K562 (cell line): ENCODE data around the gene FBL. TPM values are rescaled to one million over a fixed set of nuclear protein-coding genes. Genes with fewer than 3 reads are reported as not detected.
A peak's percentile ranks its signal among the peaks of the same experiment; 100 is the strongest.
"Not testable (repeated sequence)": the region's sequence is repeated elsewhere in the genome, so short reads cannot be mapped to it uniquely, and the experiment has no call there.

ENCODE experiments used
- ATAC-seq: fragments of 200-7000 bp; cut with Tn5 transposase; 3 replicates; pipeline ENCODE4 v1.9.1; 2020; ENCODE audit warnings: moderate library complexity
- BruUV-seq: library from RNA; stranded (reverse); fragments of 400-500 nt; replicated peaks from 2 replicates; lab custom pipeline; 2021; lab: Mats Ljungman, UMichigan
- CTCF ChIA-PET: fragments of 300-600 bp; formaldehyde crosslinking; extraction: SDS; loops from one replicate; lab custom pipeline; 2021; ENCODE audit warnings: low intra/inter-chr PET ratio; lab: Yijun Ruan, JAX
- POLR2A ChIA-PET: fragments of 300-600, 350-650 bp; sonication (Branson Sonifier 250); formaldehyde crosslinking; extraction: SDS; loops from one replicate; lab custom pipeline; 2021; ENCODE audit warnings: antibody characterized with exemption, inconsistent platforms; lab: Yijun Ruan, JAX
- DNase-seq, 4 experiments: peaks; one replicate each; pipeline versions ENCODE4 v3.0.0 to v3.0.0-alpha.2; 2011 to 2018; ENCODE audit warnings: low spot score in 3 of 4, mixed read lengths in 3 of 4; ENCODE audit errors: extremely low read depth in 1 of 4
- FAIRE-seq: peaks from 2 replicates; lab custom pipeline; 2011; peaks lifted over from hg19 to GRCh38; lab: Jason Lieb, UNC
- H2AFZ ChIP-seq: 2 replicates; pipeline ENCODE4 v1.6.0; 2011; ENCODE audit warnings: low read depth, low read length, control low read depth, inconsistent platforms
- H3K27ac ChIP-seq: fragments of 200-600 bp; 3 replicates; pipeline ENCODE4 v1.8.0; 2011; ENCODE audit warnings: low read depth, mild to moderate bottlenecking, control low read depth, inconsistent platforms, low read length, moderate library complexity, mixed read lengths; ENCODE audit errors: extremely low read depth
- H3K27me3 ChIP-seq, 2 experiments: fragments of 300-600 bp in 1 of 2; 2 replicates in 1 of 2; 3 replicates in 1 of 2; pipeline versions ENCODE4 v1.6.0 to v1.8.0; 2011; ENCODE audit warnings: inconsistent platforms in 2 of 2, low read length in 2 of 2, mild to moderate bottlenecking in 1 of 2, mixed read lengths in 1 of 2, moderate library complexity in 1 of 2; ENCODE audit not compliant: control insufficient read depth in 2 of 2, insufficient read depth in 2 of 2
- H3K36me3 ChIP-seq: fragments of 300-600 bp; 3 replicates; pipeline ENCODE4 v1.8.0; 2011; ENCODE audit warnings: mild to moderate bottlenecking, low read length, inconsistent platforms; ENCODE audit not compliant: control insufficient read depth, insufficient read depth
- H3K4me1 ChIP-seq, 2 experiments: fragments of 200-600 bp in 1 of 2; replicated peaks in 1 of 2; 2 replicates in 1 of 2; 3 replicates in 1 of 2; pipeline versions ENCODE4 v1.5.1 to v1.8.0; 2011; ENCODE audit warnings: inconsistent platforms in 2 of 2, low read length in 2 of 2, mild to moderate bottlenecking in 1 of 2, mixed read lengths in 1 of 2, moderate library complexity in 1 of 2; ENCODE audit not compliant: control insufficient read depth in 2 of 2, insufficient read depth in 2 of 2
- H3K4me2 ChIP-seq: 2 replicates; pipeline ENCODE4 v1.6.1; 2011; ENCODE audit warnings: low read length, control low read depth, inconsistent platforms, mixed read lengths; ENCODE audit not compliant: insufficient read depth
- H3K4me3 ChIP-seq: fragments of 200-600 bp; sonication (generic), shearing (Covaris generic); 2 replicates; pipeline ENCODE4 v1.5.1; 2016; ENCODE audit warnings: control low read depth, inconsistent platforms
- H3K79me2 ChIP-seq: fragments of 200-600 bp; 3 replicates; pipeline ENCODE4 v1.8.0; 2011; ENCODE audit warnings: low read length, inconsistent platforms; ENCODE audit not compliant: control insufficient read depth, insufficient read depth
- H3K9ac ChIP-seq, 2 experiments: 2 replicates each; pipeline versions ENCODE4 v1.6.0 to v1.6.1; 2011; ENCODE audit warnings: low read depth in 2 of 2, low read length in 2 of 2, control low read depth in 1 of 2, inconsistent platforms in 1 of 2, mild to moderate bottlenecking in 1 of 2, mixed read lengths in 1 of 2; ENCODE audit not compliant: insufficient read depth in 1 of 2
- H3K9me1 ChIP-seq: one replicate; pipeline ENCODE4 v1.6.0; 2011; ENCODE audit warnings: inconsistent platforms, mild to moderate bottlenecking, low read length, moderate library complexity; ENCODE audit not compliant: control insufficient read depth, insufficient read depth
- H3K9me3 ChIP-seq: replicated peaks from 2 replicates; pipeline ENCODE4 v1.5.1; 2011; ENCODE audit warnings: low read depth, low read length, inconsistent platforms; ENCODE audit not compliant: control insufficient read depth, insufficient read depth
- H4K20me1 ChIP-seq: replicated peaks from 2 replicates; pipeline ENCODE4 v1.6.1; 2011; ENCODE audit warnings: low read length, inconsistent platforms, mixed read lengths; ENCODE audit not compliant: control insufficient read depth, insufficient read depth
- WGBS: fragments of 100-300 bp; shearing (Covaris generic); methylation state at CpG from one replicate; pipeline ENCODE4 v1.1.6; 2016; ENCODE audit warnings: low coverage, mixed read lengths; ENCODE audit not compliant: insufficient coverage; ENCODE audit errors: missing lambda C conversion rate; 5-methylcytosine and 5-hydroxymethylcytosine counted together
- in situ Hi-C: fragments of 300-500 bp; cut with MboI; formaldehyde crosslinking; loops from 4 replicates; pipeline ENCODE4 v1.15.0; 2018; ENCODE audit warnings: inconsistent platforms, mixed read lengths
- intact Hi-C: fragments of 100-400 bp; cut with micrococcal nuclease; formaldehyde crosslinking; loops from 2 replicates; pipeline ENCODE4 v1.14.2; 2022
- polyA plus RNA-seq, 8 experiments: library from polyadenylated mRNA; depleted of rRNA in 4 of 8; stranded (reverse) in 5 of 8; unstranded in 3 of 8; fragments of >200 nt; fragmentation: Nextera tagmentation in 2 of 8; fragmentation: Illumina TruSeq in 1 of 8; extraction: Ambion mirVana in 2 of 8; extraction: Trizol in 1 of 8; gene quantifications; 2 replicates each; pipeline versions ENCODE4 v1.2.1 to v1.2.3, GENCODE V29; 2011 to 2014; ENCODE audit warnings: inconsistent platforms in 1 of 8, missing spikeins in 1 of 8
- total RNA-seq, 7 experiments: library from RNA; depleted of rRNA in 6 of 7; stranded (reverse); fragments of >200 nt in 6 of 7; fragmentation: Illumina TruSeq in 2 of 7; extraction: Trizol in 2 of 7; gene quantifications; 2 replicates each; pipeline versions ENCODE4 v1.2.1 to v1.2.3, GENCODE V29; 2011 to 2021; ENCODE audit warnings: low replicate concordance in 1 of 7

The FBL gene
- total and polyA plus RNA-seq, 9 of the 15 experiments (the other 6 are each of a cell fraction or from before 2014, with no cell fraction given), result 201 to 1,696 (median 696) TPM

DNA sequence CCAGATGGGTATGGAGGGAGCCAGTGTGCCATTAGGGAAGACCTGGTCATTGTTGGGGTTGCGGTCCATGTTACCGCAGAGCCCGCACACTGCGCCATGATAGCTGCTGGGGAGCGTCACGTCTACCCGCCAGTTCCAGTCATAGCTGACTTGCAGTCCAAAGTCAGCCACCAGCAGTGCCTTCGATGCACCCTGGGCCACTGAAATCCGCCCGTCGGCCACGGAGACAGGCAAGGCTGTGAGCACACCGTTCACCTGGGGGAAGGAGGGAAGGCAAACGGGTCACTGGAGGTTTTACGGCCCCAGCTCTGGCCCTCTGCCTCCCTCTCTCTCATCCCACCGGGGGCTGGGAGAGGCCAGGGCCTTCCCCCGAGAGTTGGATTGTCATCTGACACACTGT, 31.8 kb upstream of the FBL start:
- CTCF ChIA-PET, FAIRE-seq: not testable (repeated sequence)
- 11% methylated on average over 8 of the region's 17 CpGs for WGBS

DNA sequence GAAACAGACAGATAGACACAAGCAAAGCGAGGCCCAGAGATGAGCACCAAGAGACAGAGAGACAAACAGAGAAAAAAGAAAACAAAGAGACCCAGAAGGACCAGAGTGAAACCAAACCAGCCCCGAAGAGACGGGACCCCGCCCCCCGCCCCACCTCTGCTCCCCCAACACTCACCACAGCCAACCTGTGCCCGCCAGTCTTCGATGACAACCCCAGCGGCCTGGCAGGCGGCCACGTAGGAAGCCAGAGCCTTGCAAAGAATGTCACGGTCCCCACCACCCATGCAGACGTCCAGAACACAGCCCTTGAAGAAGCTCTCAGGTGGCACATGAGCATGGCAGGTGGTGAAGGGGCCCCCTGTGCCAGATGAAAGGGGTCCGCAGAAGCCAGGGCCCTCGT, 31.3 kb upstream of the FBL start:
- H3K4me3 ChIP-seq, H3K36me3 ChIP-seq, H3K9me3 ChIP-seq, FAIRE-seq, H3K4me1 ChIP-seq, H3K9me1 ChIP-seq, BruUV-seq, POLR2A ChIA-PET, in situ Hi-C loops, H2AFZ ChIP-seq, CTCF ChIA-PET, H4K20me1 ChIP-seq, H3K9ac ChIP-seq, ATAC-seq, H3K27ac ChIP-seq, H3K79me2 ChIP-seq, DNase-seq, H3K4me2 ChIP-seq: not testable (repeated sequence)
- peaks cover 6 to 34% of the 10 kb centered on the region in 2 experiments for H3K27me3 ChIP-seq
- intact Hi-C loops, result loop anchor here (2.0 kb wide), 1 partner anchor 15 kb away; no protein-coding TSS in a partner anchor
- WGBS, result 43% methylated on average over 1 of the region's 14 CpGs

More for the DNA sequence above, 31.8 kb upstream of the FBL start:
- H3K9me1 ChIP-seq, H3K4me3 ChIP-seq, DNase-seq, H2AFZ ChIP-seq, H3K4me2 ChIP-seq, POLR2A ChIA-PET, H3K79me2 ChIP-seq, H3K27ac ChIP-seq, H4K20me1 ChIP-seq, H3K9me3 ChIP-seq, in situ Hi-C loops, H3K36me3 ChIP-seq, H3K4me1 ChIP-seq, BruUV-seq: not testable (repeated sequence)
- Histone ChIP-seq H3K9ac (peak overlapping the region in 1 of 2 experiments; percentile 35; a peak in 1 of 4 replicates), H3K27me3 (peaks cover 5 to 29% of the 10 kb centered on the region in 2 experiments; a peak in 3 of 5 replicates)
- intact Hi-C loops, result loop anchor here (2.0 kb wide), 1 partner anchor 15 kb away; no protein-coding TSS in a partner anchor
- ATAC-seq, result peak; percentile 16; the same call in 2 of the 3 replicates

DNA sequence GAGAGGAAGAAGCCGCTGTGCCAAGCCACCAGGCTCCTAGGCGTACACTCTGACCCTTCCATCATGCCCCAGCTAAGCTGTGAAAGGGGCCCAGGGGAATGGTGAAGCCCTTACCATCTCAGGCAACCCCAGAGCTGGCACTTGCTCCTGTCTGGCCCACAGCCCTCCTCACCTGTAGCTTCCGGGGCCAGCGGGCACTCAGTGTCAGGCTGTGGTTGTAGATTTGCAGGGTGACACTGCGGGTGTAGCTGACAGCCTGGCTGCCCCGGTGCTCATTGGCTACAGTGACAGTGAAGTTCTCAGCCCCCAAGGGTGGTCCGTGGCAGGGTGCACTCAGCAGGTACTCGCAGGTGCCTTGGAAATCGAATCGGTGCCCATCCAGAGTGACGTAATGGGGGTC, 30.3 kb upstream of the FBL start:
- Histone ChIP-seq H3K4me1 (peaks cover 0 to 16% of the 10 kb centered on the region in 2 experiments; a peak in 2 of 5 replicates), H3K27me3 (peaks cover 12 to 42% of the 10 kb centered on the region in 2 experiments)
- H3K9ac ChIP-seq, H2AFZ ChIP-seq, H3K4me3 ChIP-seq, POLR2A ChIA-PET, DNase-seq, CTCF ChIA-PET, ATAC-seq, H3K36me3 ChIP-seq, BruUV-seq, H3K27ac ChIP-seq, H4K20me1 ChIP-seq, H3K4me2 ChIP-seq, FAIRE-seq, H3K9me3 ChIP-seq, in situ Hi-C loops, H3K9me1 ChIP-seq, H3K79me2 ChIP-seq: not testable (repeated sequence)
- intact Hi-C loops, result loop anchor here (2.0 kb wide), 1 partner anchor 16 kb away; no protein-coding TSS in a partner anchor
- WGBS, result 20% methylated on average over 1 of the region's 11 CpGs
